Measurements from ENCODE around the gene KLHL28.

GRCh38 chr14:44912041-44912869 is 49.5 kb downstream of the KLHL28 start:
- TF ChIP-seq CTCF (IDR thresholded peaks at IDR 0.05) (no peak), POLR2A (IDR thresholded peaks at IDR 0.05) (no peak)
